HUES48 (cell line): ENCODE measurements around the gene AUTS2.

Experiments
- H3K27ac ChIP-seq: one replicate; pipeline ENCODE4 v1.7.0; 2013; ENCODE audit warnings: low read depth, low read length, inconsistent platforms
- H3K27me3 ChIP-seq: 2 replicates; pipeline ENCODE4 v1.6.1; 2013; ENCODE audit warnings: mild to moderate bottlenecking, low read length; ENCODE audit not compliant: control insufficient read depth, insufficient read depth
- H3K36me3 ChIP-seq: 2 replicates; pipeline ENCODE4 v1.6.1; 2013; ENCODE audit warnings: low read length; ENCODE audit not compliant: control insufficient read depth, insufficient read depth
- H3K4me1 ChIP-seq: 2 replicates; pipeline ENCODE4 v1.6.1; 2013; ENCODE audit warnings: mild to moderate bottlenecking, low read length; ENCODE audit not compliant: control insufficient read depth, insufficient read depth
- H3K4me3 ChIP-seq: 2 replicates; pipeline ENCODE4 v1.5.1; 2013; ENCODE audit warnings: mild to moderate bottlenecking, low read depth, low read length
- H3K9ac ChIP-seq: 2 replicates; pipeline ENCODE4 v1.6.1; 2013; ENCODE audit warnings: mild to moderate bottlenecking, low read depth, low read length, moderate library complexity
- H3K9me3 ChIP-seq: 2 replicates; pipeline ENCODE4 v1.6.1; 2013; ENCODE audit warnings: low read length; ENCODE audit not compliant: control insufficient read depth, insufficient read depth

The AUTS2 gene

DNA sequence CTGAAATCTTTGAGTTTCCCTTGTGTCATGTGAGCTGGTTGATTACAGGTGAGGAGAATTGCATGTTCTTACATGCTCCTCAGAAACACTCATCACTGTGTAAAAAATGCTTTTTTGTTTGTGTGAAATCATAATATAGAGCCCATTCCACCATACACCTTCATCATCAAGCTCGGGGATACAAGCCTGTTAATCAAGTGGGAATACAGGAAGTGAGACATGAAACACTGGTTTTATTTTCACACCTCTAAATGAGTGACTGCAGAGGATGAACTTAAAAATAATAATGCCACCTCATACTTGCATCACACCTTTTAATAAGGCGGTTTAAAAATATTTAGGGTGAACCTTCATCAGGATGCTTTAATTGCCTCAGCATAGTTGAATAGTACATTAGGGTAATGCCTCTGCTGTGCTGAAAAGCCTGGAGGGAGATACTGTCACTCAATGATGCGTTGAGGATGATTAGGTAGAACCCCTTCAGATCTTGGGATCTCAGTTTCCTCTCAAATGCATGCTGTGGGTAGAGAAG lies 164.6 kb downstream of the AUTS2 start:
- Histone ChIP-seq H3K27me3 (no peaks in the 10 kb centered on the region), H3K27ac (no peak overlapping the region), H3K4me3 (no peak overlapping the region), H3K36me3 (no peaks in the 10 kb centered on the region), H3K9me3 (no peaks in the 10 kb centered on the region), H3K9ac (no peak overlapping the region), H3K4me1 (peaks cover 11% of the 10 kb centered on the region)

DNA sequence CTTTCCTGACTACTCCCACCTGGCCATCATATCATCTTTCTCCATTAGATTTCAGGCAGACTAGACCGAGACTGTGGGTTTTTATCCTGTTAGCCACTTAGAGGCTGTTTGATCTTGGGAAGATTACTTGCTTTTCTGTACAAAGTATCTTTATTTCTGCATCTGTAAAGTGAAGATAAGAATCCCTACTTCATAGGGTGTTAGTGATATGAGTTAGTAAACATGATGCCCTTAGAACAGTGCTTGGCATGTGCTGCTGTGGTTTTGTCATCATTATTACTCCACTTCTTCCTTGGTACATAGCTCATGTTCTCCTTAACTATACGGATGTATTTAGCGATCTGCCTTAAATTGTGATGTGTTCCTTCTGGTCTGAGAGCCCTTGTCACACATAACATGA lies 165.2 kb downstream of the AUTS2 start:
- Histone ChIP-seq H3K27ac (no peak overlapping the region), H3K27me3 (no peaks in the 10 kb centered on the region), H3K4me3 (no peak overlapping the region), H3K9ac (no peak overlapping the region), H3K9me3 (no peaks in the 10 kb centered on the region), H3K4me1 (peaks cover 5% of the 10 kb centered on the region; the same call in 1 of the 2 replicates), H3K36me3 (no peaks in the 10 kb centered on the region)

DNA sequence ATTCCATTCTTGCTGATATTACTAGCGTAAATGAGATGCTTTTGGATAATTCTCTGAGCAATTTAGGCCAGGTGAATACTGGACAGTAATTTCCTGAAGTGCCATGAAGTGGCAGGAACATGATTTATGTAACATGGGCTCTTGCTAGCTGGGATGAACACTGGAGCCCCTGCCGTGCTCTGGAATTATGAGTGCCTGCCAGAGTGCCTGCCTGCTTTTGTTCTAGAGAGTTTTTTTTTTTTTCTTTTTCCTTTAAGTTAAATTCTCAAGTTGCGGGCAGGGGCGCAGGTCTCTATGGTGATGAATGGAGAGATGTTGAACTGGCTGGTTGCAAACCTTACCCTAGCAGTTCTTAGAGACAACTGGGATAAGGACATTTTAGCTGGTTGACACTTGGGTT lies 165.9 kb downstream of the AUTS2 start:
- Histone ChIP-seq H3K36me3 (no peaks in the 10 kb centered on the region), H3K27me3 (no peaks in the 10 kb centered on the region), H3K4me3 (no peak overlapping the region), H3K27ac (no peak overlapping the region), H3K4me1 (no peaks in the 10 kb centered on the region), H3K9ac (no peak overlapping the region), H3K9me3 (no peaks in the 10 kb centered on the region)

DNA sequence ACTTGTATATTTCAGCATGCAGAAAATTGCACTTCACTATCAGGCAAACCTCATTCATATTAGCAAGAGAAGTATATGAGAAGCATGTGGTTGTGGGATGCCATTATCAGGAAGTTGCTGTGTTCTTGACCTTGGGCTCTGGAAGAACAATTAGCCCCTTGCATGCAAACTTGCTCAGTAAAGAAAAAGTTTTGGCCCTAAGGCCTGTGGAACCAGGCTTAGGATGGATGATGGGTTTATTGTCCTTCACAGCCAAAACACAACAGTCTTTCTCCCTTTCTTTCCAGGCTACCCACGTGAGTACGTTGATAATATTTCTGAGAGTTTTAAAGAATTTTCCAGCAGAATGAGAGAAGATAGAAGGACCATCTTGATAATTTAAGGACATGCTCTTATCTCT lies 166.4 kb downstream of the AUTS2 start:
- Histone ChIP-seq H3K4me3 (no peak overlapping the region), H3K36me3 (no peaks in the 10 kb centered on the region)

DNA sequence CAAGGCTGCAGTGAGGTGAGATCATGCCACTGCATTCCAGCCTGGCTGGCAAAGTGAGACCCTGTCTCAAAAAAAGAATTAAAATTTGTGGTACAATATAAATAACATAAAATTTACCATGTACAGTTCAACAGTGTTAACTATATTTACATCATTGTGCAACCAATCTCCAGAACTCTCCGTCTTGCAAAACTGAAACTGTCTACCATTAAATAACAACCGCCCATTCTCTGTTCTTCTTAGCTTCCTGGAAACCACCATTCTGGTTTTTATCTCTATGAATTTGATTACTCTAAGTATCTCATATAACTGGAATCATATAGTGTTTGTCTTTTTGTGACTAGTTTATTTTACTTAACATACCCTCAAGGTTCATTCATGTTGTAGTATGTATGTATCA lies 167.6 kb downstream of the AUTS2 start:
- Histone ChIP-seq H3K4me1 (no peaks in the 10 kb centered on the region), H3K36me3 (no peaks in the 10 kb centered on the region), H3K9me3 (no peaks in the 10 kb centered on the region), H3K27me3 (no peaks in the 10 kb centered on the region), H3K9ac (no peak overlapping the region), H3K4me3 (no peak overlapping the region), H3K27ac (no peak overlapping the region)

More for the DNA sequence above, 166.4 kb downstream of the AUTS2 start:
- H3K9me3 ChIP-seq, result no peaks in the 10 kb centered on the region
- no peak overlapping the region for H3K27ac ChIP-seq
- no peak overlapping the region for H3K9ac ChIP-seq
- no peaks in the 10 kb centered on the region for H3K27me3 ChIP-seq
- H3K4me1 ChIP-seq, result no peaks in the 10 kb centered on the region

DNA sequence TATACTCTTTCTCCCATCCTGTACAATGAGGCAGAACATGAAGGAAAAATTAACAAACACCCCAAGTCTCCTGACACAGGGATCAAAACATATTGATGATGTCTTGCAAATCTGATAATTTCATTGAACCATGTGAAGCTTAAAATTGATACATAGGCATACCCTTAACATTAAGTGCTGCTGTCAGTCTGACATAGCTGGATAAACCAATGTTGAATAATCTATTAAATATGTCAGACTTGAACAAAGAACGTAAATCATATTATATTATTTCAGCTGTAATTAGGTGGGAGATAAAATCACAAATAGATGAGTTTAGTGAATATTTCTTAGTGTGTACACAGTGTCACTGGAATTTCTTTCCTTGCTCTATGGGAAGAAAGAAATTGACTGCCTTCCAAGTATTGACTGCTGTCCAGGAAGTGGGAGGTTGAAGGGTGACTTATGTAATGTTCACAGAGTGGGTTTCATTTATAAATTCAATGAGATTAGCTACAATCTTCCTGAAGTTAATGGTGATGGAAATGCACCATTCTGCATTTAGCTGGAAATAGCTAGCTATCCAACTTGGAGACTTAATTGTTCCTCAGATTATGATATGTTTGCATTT lies 170.8 kb downstream of the AUTS2 start:
- Histone ChIP-seq H3K9ac (no peak overlapping the region), H3K27ac (no peak overlapping the region), H3K4me3 (no peak overlapping the region), H3K4me1 (no peaks in the 10 kb centered on the region), H3K36me3 (no peaks in the 10 kb centered on the region), H3K27me3 (no peaks in the 10 kb centered on the region), H3K9me3 (no peaks in the 10 kb centered on the region)

DNA sequence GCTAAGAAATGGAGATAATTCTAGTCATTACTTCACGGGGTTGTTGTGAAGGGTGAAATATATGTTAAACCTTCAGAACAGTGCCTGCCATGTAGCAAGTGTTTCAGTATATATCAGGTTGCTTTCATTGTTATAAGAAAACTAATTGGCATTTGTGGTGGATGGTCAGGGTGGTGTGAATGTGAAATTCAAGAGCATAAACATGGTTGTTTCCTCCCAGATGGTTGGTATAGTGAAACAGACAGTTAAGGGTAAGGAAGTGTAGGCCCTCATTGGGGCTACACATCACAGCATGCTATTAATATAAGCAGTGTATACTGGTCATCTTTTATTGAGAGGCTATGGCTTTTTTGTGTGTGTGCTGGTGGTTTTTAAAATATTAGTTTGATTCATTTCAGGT lies 171.6 kb downstream of the AUTS2 start:
- Histone ChIP-seq H3K27me3 (no peaks in the 10 kb centered on the region), H3K9me3 (no peaks in the 10 kb centered on the region), H3K4me1 (no peaks in the 10 kb centered on the region), H3K9ac (no peak overlapping the region), H3K27ac (no peak overlapping the region), H3K4me3 (no peak overlapping the region), H3K36me3 (no peaks in the 10 kb centered on the region)

DNA sequence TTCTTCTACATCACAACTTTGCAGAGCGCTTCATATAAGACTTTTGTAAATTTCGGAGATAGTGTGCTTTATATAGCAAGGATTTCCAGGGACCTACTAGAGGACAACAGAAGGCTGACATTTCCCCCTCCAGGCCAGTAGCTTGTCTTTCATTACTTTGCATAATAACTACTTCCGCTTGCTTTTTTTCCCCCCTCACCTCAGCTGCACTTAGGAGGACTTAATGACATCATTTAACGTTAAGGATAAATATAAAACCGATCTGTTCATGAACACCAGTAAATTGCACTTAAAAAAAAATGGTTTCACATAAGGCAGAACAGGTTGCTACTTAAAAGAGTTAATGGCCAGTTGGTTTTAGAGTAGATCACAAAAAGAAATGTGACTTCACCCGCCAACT lies 172.3 kb downstream of the AUTS2 start:
- Histone ChIP-seq H3K27me3 (no peaks in the 10 kb centered on the region), H3K9ac (no peak overlapping the region), H3K4me1 (no peaks in the 10 kb centered on the region), H3K4me3 (no peak overlapping the region), H3K36me3 (no peaks in the 10 kb centered on the region), H3K27ac (no peak overlapping the region), H3K9me3 (no peaks in the 10 kb centered on the region)

DNA sequence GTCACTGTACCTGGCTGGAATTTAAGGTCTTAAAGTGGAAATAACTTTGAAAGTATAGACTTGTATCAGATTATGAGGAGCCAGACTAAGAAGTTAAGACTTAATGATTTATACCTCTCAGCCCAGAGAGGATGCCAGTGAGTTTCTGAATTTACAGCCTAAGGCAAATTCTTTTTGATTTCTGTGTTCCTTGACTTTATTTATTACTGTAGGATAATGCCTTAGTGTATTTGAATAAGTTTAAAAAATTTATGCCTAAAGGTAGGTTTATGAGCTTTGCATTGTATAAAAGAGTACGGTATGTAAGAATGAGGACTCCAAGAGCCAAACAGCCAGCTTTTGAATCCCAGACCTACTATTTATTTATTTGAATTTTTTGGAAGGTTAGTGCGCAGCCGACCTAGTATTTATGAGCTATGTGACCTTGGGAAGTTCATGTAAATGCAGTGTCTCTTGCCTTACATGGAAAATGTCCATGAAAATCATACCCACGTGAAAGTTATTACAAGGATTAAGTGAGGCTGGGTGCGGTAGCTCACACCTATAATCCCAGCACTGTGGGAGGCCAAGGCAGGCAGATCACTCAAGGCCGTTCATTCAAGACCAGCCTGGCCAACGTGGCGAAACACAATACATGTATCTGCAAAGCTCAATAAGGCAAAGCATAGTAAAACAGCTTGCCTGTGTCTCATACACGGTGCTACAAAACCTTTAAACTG lies 174.6 kb downstream of the AUTS2 start:
- H3K27ac ChIP-seq, result no peak overlapping the region
- no peaks in the 10 kb centered on the region for H3K36me3 ChIP-seq
- no peak overlapping the region for H3K4me3 ChIP-seq
- H3K9me3 ChIP-seq, result no peaks in the 10 kb centered on the region
- H3K4me1 ChIP-seq, result no peaks in the 10 kb centered on the region
- H3K27me3 ChIP-seq, result no peaks in the 10 kb centered on the region
- no peak overlapping the region for H3K9ac ChIP-seq

DNA sequence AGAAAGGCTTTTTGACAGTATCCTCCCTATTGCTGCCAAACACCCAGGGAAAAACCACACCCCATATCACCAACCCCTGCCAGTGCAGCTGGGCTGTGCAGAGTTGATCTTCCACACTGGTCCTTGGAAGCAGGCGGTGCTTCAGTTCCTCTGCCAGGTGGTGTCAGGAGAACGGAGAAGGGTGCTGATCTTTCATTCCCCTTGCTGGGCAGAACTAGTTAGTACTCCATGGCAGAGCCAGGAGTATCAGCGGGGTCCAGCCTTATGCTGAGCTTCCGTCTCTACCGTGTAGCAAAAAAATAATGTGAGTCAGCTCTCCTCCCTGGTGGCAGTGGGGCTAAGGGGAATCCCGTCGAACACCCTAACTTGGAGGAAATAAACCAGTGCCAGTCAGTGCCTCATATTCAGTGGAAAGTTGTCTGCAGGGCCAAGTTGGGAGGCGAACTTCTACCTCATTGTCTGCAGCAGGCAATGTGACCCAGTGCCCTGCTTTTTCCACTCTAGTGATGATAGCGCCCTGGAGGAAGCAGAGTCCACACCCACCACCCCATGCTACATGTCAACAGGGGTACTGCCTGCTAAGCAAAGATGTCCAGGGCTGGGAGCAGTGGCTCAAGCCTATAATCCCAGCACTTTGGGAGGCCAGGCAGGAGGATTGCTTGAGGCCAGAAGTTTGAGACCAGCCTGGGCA lies 175.4 kb downstream of the AUTS2 start:
- Histone ChIP-seq H3K27me3 (no peaks in the 10 kb centered on the region), H3K4me3 (no peak overlapping the region), H3K9me3 (no peaks in the 10 kb centered on the region), H3K9ac (no peak overlapping the region), H3K4me1 (no peaks in the 10 kb centered on the region), H3K27ac (no peak overlapping the region), H3K36me3 (no peaks in the 10 kb centered on the region)

DNA sequence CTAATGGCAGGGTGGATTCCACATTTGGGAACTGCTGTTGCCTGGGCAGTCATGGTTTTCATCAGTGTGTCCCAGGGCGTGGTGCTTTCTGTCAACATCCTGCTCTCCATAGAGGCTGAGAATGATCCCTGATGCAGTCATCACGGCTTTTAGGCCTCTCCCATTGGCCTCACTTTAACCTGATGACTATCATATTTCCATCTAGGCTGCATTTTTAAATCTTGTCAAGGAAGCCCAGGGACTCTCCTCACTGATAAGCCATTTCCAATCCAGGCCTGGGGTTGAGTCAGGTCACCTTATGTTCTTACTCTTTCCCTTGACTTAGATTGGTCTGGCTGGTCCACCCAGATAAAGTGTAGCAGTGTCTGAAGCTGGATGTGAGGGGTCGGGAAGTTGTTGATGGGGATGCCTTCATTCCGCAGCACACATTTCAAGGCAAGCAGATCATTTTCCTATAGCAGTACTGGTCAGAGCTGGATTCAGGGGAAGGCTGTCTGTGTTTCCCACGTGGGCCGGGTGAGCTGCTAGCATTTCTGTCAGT lies 177.0 kb downstream of the AUTS2 start:
- Histone ChIP-seq H3K36me3 (no peaks in the 10 kb centered on the region), H3K9ac (no peak overlapping the region; the same call in 1 of the 2 replicates), H3K27me3 (no peaks in the 10 kb centered on the region), H3K9me3 (no peaks in the 10 kb centered on the region), H3K27ac (no peak overlapping the region), H3K4me3 (no peak overlapping the region), H3K4me1 (peaks cover under 1% of the 10 kb centered on the region)
